ENCODE data around the gene PF4V1. TPM values are rescaled to one million over a fixed set of nuclear protein-coding genes. Genes with fewer than 3 reads are reported as not detected.

Gene PF4V1
- total and polyA plus RNA-seq, 2 of the 13 experiments (the other 11 are each of a cell fraction or from before 2014, with no cell fraction given): not detected

GRCh38 chr4:73817341-73817740, 35.8 kb upstream of the PF4V1 start:
- no peaks in the 10 kb centered on the region for H3K4me1 ChIP-seq (ENCODE audit: insufficient read depth, low read length)
- 46% methylated on average over 1 of the region's 1 CpG for WGBS (ENCODE audit: low lambda C conversion rate)
- no peaks in the 10 kb centered on the region for H4K20me1 ChIP-seq (ENCODE audit: insufficient read depth, low read length)
- no peak for ATAC-seq
- H3K36me3 ChIP-seq (replicated peaks in 1 of 2; ENCODE audit: control insufficient read depth in 1 of 2, insufficient read depth in 2 of 2, low read length in 2 of 2): no peaks in the 10 kb centered on the region
- H3K4me2 ChIP-seq (ENCODE audit: low read depth, low read length): no peak overlapping the region
- no peak overlapping the region for H2AFZ ChIP-seq (ENCODE audit: low read length)
- no peak overlapping the region for H3K9ac ChIP-seq (ENCODE audit: insufficient read depth, low read depth, low read length)
- H3K79me2 ChIP-seq (ENCODE audit: insufficient read depth, low read length): no peaks in the 10 kb centered on the region
- no peak overlapping the region for H3K27ac ChIP-seq (ENCODE audit: extremely low read length, insufficient read depth, low read length)
- H3K4me3 ChIP-seq (replicated peaks in 1 of 3; ENCODE audit: insufficient read depth in 1 of 3, low read depth in 2 of 3, low read length in 3 of 3): no peak overlapping the region
- ChIA-PET POLR2A (no interaction called here), CTCF (ENCODE audit: low intra/inter-chr PET ratio, low total read pairs) (no interaction called here)
- no peak for FAIRE-seq
- in situ Hi-C loops (cut with HindIII; ENCODE audit: extremely low pct_ligation_motif_present, low pct_unique_long_range_greater_than_20kb): no loop called here
- DNase-seq (ENCODE audit: low spot score): no peak
- no peaks in the 10 kb centered on the region for H3K9me3 ChIP-seq (ENCODE audit: low read length)
- H3K27me3 ChIP-seq (ENCODE audit: control insufficient read depth in 1 of 2, insufficient read depth in 2 of 2, low read length in 2 of 2): no peaks in the 10 kb centered on the region; a peak in 1 of 5 replicates
- intact Hi-C loops (cut with micrococcal nuclease; ENCODE audit: unreplicated experiment): no loop called here
- no peak for TF ChIP-seq ELF4 (CRISPR knock-in tag; IDR thresholded peaks at IDR 0.05; ENCODE audit: borderline replicate concordance)
- TF ChIP-seq REST (IDR thresholded peaks at IDR 0.05; ENCODE audit: borderline replicate concordance in 1 of 2, low read depth in 1 of 2, low read length in 2 of 2): peak in 1 of 2 experiments; percentile 81; a peak in 2 of 4 replicates
- no peak for TF ChIP-seq ZNF570 (CRISPR knock-in tag; IDR thresholded peaks at IDR 0.05; ENCODE audit: borderline replicate concordance)
- no peak for TF ChIP-seq KLF16 (CRISPR knock-in tag; IDR thresholded peaks at IDR 0.05)
- no peak for TF ChIP-seq SMYD3 (CRISPR knock-in tag; IDR thresholded peaks at IDR 0.05)
- no peak for TF ChIP-seq HNF4A (CRISPR knock-in tag; IDR thresholded peaks at IDR 0.05)
- no peak for TF ChIP-seq ZFP36L1 (CRISPR knock-in tag; IDR thresholded peaks at IDR 0.05)
- no peak for TF ChIP-seq ZBTB44 (CRISPR knock-in tag; IDR thresholded peaks at IDR 0.05)
- no peak for TF ChIP-seq SALL2 (CRISPR knock-in tag; IDR thresholded peaks at IDR 0.05)
- no peak for TF ChIP-seq HINFP (CRISPR knock-in tag; IDR thresholded peaks at IDR 0.05; ENCODE audit: low read depth)
- TF ChIP-seq TAF15 (IDR thresholded peaks at IDR 0.05; ENCODE audit: low read depth, low read length, poor library complexity, severe bottlenecking): no peak
- peak; percentile 40; the same call in 1 of the 2 replicates for TF ChIP-seq MIER2 (CRISPR knock-in tag; IDR thresholded peaks at IDR 0.05)
- no peak for TF ChIP-seq NCOR1 (IDR thresholded peaks at IDR 0.05; ENCODE audit: borderline replicate concordance, low read length)
- TF ChIP-seq PAWR (CRISPR knock-in tag; IDR thresholded peaks at IDR 0.05; ENCODE audit: borderline replicate concordance): no peak
- BruUV-seq (replicated peaks): no TSS peak
